ENCODE data around the gene PSORS1C2. TPM values are rescaled to one million over a fixed set of nuclear protein-coding genes. Genes with fewer than 3 reads are reported as not detected.

The PSORS1C2 gene
- total RNA-seq, 1 donor = not detected

GRCh38 chr6:31140643-31141042, 1.8 kb upstream of the PSORS1C2 start:
- no peak for DNase-seq (ENCODE audit: low read depth)
- no peak for TF ChIP-seq CTCF (IDR thresholded peaks at IDR 0.05; ENCODE audit: insufficient read depth, low read length)
- no peak overlapping the region for H3K4me3 ChIP-seq (ENCODE audit: low read depth, low read length)

GRCh38 chr6:31139599-31139998, 733 bp upstream of the PSORS1C2 start:
- TF ChIP-seq CTCF (IDR thresholded peaks at IDR 0.05; ENCODE audit: insufficient read depth, low read length) = no peak
- DNase-seq (ENCODE audit: low read depth) = peak; percentile 58
- H3K4me3 ChIP-seq (ENCODE audit: low read depth, low read length) = no peak overlapping the region

GRCh38 chr6:31135710-31136109, 3.2 kb downstream of the PSORS1C2 start:
- H3K4me3 ChIP-seq (ENCODE audit: low read depth, low read length) = no peak overlapping the region
- no peak for DNase-seq (ENCODE audit: low read depth)
- no peak for TF ChIP-seq CTCF (IDR thresholded peaks at IDR 0.05; ENCODE audit: insufficient read depth, low read length)

GRCh38 chr6:31132806-31133205, 6.1 kb downstream of the PSORS1C2 start:
- no peak for TF ChIP-seq CTCF (IDR thresholded peaks at IDR 0.05; ENCODE audit: insufficient read depth, low read length)
- DNase-seq (ENCODE audit: low read depth) = no peak
- no peak overlapping the region for H3K4me3 ChIP-seq (ENCODE audit: low read depth, low read length)

GRCh38 chr6:31131595-31131994, 7.3 kb downstream of the PSORS1C2 start:
- TF ChIP-seq CTCF (IDR thresholded peaks at IDR 0.05; ENCODE audit: insufficient read depth, low read length) = no peak
- H3K4me3 ChIP-seq (ENCODE audit: low read depth, low read length) = no peak overlapping the region
- DNase-seq (ENCODE audit: low read depth) = no peak

- no peak overlapping the region for H3K4me3 ChIP-seq (ENCODE audit: low read depth, low read length)
- no peak for DNase-seq (ENCODE audit: low read depth)
- TF ChIP-seq CTCF (IDR thresholded peaks at IDR 0.05; ENCODE audit: insufficient read depth, low read length) = no peak
These were observed 8.1 kb downstream of the PSORS1C2 start for GRCh38 chr6:31130751-31131150.

- H3K4me3 ChIP-seq (ENCODE audit: low read depth, low read length) = no peak overlapping the region
- TF ChIP-seq CTCF (IDR thresholded peaks at IDR 0.05; ENCODE audit: insufficient read depth, low read length) = no peak
- no peak for DNase-seq (ENCODE audit: low read depth)
These were observed 9.7 kb downstream of the PSORS1C2 start for GRCh38 chr6:31129130-31129529.

Data from fibroblast of the aortic adventitia (primary cell).